GM12878 (cell line): Measurements from ENCODE around the gene HUS1B. TPM values are rescaled to one million over a fixed set of nuclear protein-coding genes. Genes with fewer than 3 reads are reported as not detected.

Source experiments
- BACH1 ChIP-seq: fragments of 450-650 bp; IDR thresholded peaks from 2 replicates; pipeline ENCODE4 v1.6.1; 2017; ENCODE audit warnings: mild to moderate bottlenecking, borderline replicate concordance
- BCL11A ChIP-seq: IDR thresholded peaks from 2 replicates; pipeline ENCODE4 v1.6.1; 2011; ENCODE audit warnings: low read depth, low read length
- BHLHE40 ChIP-seq, 2 experiments: fragments of 450-650 bp in 1 of 2; IDR thresholded peaks; 2 replicates each; pipeline ENCODE4 v1.6.1; 2011 to 2017; ENCODE audit warnings: low read depth in 2 of 2, borderline replicate concordance in 1 of 2, improper control_type of control experiment in 1 of 2, low read length in 1 of 2, mild to moderate bottlenecking in 1 of 2
- CHD2 ChIP-seq: IDR thresholded peaks from 2 replicates; pipeline ENCODE4 v1.6.1; 2011; ENCODE audit warnings: low read depth, low read length, improper control_type of control experiment, borderline replicate concordance
- GABPA ChIP-seq: IDR thresholded peaks from 2 replicates; pipeline ENCODE4 v1.6.1; 2014; ENCODE audit warnings: antibody characterized with exemption, low read depth, mild to moderate bottlenecking, inconsistent platforms
- HDGF ChIP-seq: fragments of 450-650 bp; IDR thresholded peaks from 2 replicates; pipeline ENCODE4 v1.6.1; 2016; ENCODE audit warnings: antibody characterized with exemption
- JUNB ChIP-seq: IDR thresholded peaks from 2 replicates; pipeline ENCODE4 v1.6.1; 2016; ENCODE audit warnings: antibody characterized with exemption, mild to moderate bottlenecking
- KDM1A ChIP-seq: fragments of 200-600 bp; sonication (generic); IDR thresholded peaks from 2 replicates; pipeline ENCODE4 v1.6.1; 2016; ENCODE audit warnings: borderline replicate concordance
- PAX8 ChIP-seq: fragments of 450-650 bp; IDR thresholded peaks from 2 replicates; pipeline ENCODE4 v1.6.1; 2017; ENCODE audit warnings: mild to moderate bottlenecking, moderate library complexity
- POLR2A ChIP-seq: IDR thresholded peaks from 2 replicates; pipeline ENCODE4 v1.6.1; 2011; ENCODE audit warnings: low read depth, mild to moderate bottlenecking, low read length
- POLR2AphosphoS2 ChIP-seq: IDR thresholded peaks from 2 replicates; pipeline ENCODE4 v1.6.1; 2011; ENCODE audit warnings: low read depth, mild to moderate bottlenecking, low read length, improper control_type of control experiment, moderate library complexity
- RB1 ChIP-seq: fragments of 450-650 bp; formaldehyde crosslinking; IDR thresholded peaks from 2 replicates; pipeline ENCODE4 v1.6.1; 2017; ENCODE audit warnings: mild to moderate bottlenecking, borderline replicate concordance
- RFX5 ChIP-seq: IDR thresholded peaks from 2 replicates; pipeline ENCODE4 v1.6.1; 2011; ENCODE audit warnings: low read depth, low read length, improper control_type of control experiment
- SIX5 ChIP-seq: IDR thresholded peaks from 2 replicates; pipeline ENCODE4 v1.6.1; 2011; ENCODE audit warnings: mild to moderate bottlenecking, low read depth, low read length, moderate library complexity; ENCODE audit not compliant: severe bottlenecking
- SP1 ChIP-seq: IDR thresholded peaks from one replicate; pipeline ENCODE4 v1.6.1; 2011; ENCODE audit warnings: low read depth, low read length
- SUZ12 ChIP-seq: fragments of 200-600 bp; sonication (generic); IDR thresholded peaks from one replicate; pipeline ENCODE4 v1.6.1; 2018; ENCODE audit warnings: antibody characterized with exemption, mild to moderate bottlenecking; ENCODE audit not compliant: unreplicated experiment
- TARDBP ChIP-seq: IDR thresholded peaks from 2 replicates; pipeline ENCODE4 v1.6.1; 2016; ENCODE audit warnings: borderline replicate concordance
- TCF12 ChIP-seq: IDR thresholded peaks from 2 replicates; pipeline ENCODE4 v1.6.1; 2011; ENCODE audit warnings: low read depth, mild to moderate bottlenecking, low read length
- YY1 ChIP-seq: IDR thresholded peaks from 2 replicates; pipeline ENCODE4 v1.6.1; 2011; ENCODE audit warnings: low read depth, mild to moderate bottlenecking, low read length
- polyA plus RNA-seq, 11 experiments: library from polyadenylated mRNA; depleted of rRNA in 4 of 11; unstranded in 6 of 11; stranded (reverse) in 5 of 11; fragments of >200 nt; fragmentation: Nextera tagmentation in 4 of 11; fragmentation: Illumina TruSeq in 1 of 11; extraction: Ambion mirVana in 4 of 11; extraction: Trizol in 1 of 11; gene quantifications; 1 replicate in 1 of 11; 2 replicates in 10 of 11; pipeline versions ENCODE4 v1.2.1 to v1.2.3, GENCODE V29; 2011 to 2016; ENCODE audit warnings: inconsistent platforms in 2 of 11, missing spikeins in 2 of 11, low read depth in 1 of 11
- total RNA-seq, 4 experiments: library from RNA; depleted of rRNA in 3 of 4; stranded (reverse); fragments of >200 nt in 3 of 4; fragmentation: Illumina TruSeq in 1 of 4; extraction: Trizol in 1 of 4; gene quantifications; 2 replicates each; pipeline versions ENCODE4 v1.2.1 to v1.2.3, GENCODE V29; 2013 to 2021
- TF ChIP-seq, protein P1 (sequence below), 3 experiments: IDR thresholded peaks in 2 of 3; conservative IDR thresholded peaks in 1 of 3; 2 replicates each; pipeline ENCODE4 v1.5.1; 2011; ENCODE audit warnings: low read depth in 3 of 3, low read length in 3 of 3, mild to moderate bottlenecking in 3 of 3, control low read depth in 2 of 3, moderate library complexity in 2 of 3, inconsistent platforms in 1 of 3, mixed read lengths in 1 of 3; ENCODE audit not compliant: control insufficient read depth in 2 of 3, insufficient read depth in 1 of 3; ENCODE audit errors: extremely low read depth in 1 of 3
- TF ChIP-seq, protein P2 (sequence below): IDR thresholded peaks from 2 replicates; pipeline ENCODE4 v1.6.1; 2012; ENCODE audit warnings: improper control_type of control experiment, low read depth, low read length; ENCODE audit not compliant: insufficient replicate concordance
- TF ChIP-seq, protein P3 (sequence below): fragments of 450-650 bp; IDR thresholded peaks from 2 replicates; pipeline ENCODE4 v1.6.1; 2017; ENCODE audit warnings: mild to moderate bottlenecking

Gene HUS1B
- total and polyA plus RNA-seq, 10 of the 15 experiments (the other 5 are each of a cell fraction or from before 2014, with no cell fraction given), result 0.11 to 1.3 (median 0.68) TPM; not detected in 3

- TF ChIP-seq BHLHE40 (IDR thresholded peaks at IDR 0.05; ENCODE audit: borderline replicate concordance in 1 of 2, low read depth in 2 of 2, low read length in 1 of 2) (peak; percentile 75 to 87), POLR2AphosphoS2 (peak; percentile 98), SIX5 (peak; percentile 57), GABPA (peak; percentile 85), TCF12 (peak; percentile 78), BCL11A (0 out of 2 replicates have a peak, but pooled peaks have one; percentile 20), SP1 (peak; percentile 66), TARDBP (peak; percentile 91; the same call in 1 of the 2 replicates), PAX8 (no peak), HDGF (peak; percentile 86; the same call in 1 of the 2 replicates), KDM1A (no peak), BACH1 (no peak), RB1 (peak; percentile 89), RFX5 (0 out of 2 replicates have a peak, but pooled peaks have one; percentile 23), SUZ12 (no peak), JUNB (no peak), POLR2A (peak; percentile 93), CHD2 (peak; percentile 71; the same call in 1 of the 2 replicates), YY1 (peak; percentile 94)
- TF ChIP-seq, protein P1, sequence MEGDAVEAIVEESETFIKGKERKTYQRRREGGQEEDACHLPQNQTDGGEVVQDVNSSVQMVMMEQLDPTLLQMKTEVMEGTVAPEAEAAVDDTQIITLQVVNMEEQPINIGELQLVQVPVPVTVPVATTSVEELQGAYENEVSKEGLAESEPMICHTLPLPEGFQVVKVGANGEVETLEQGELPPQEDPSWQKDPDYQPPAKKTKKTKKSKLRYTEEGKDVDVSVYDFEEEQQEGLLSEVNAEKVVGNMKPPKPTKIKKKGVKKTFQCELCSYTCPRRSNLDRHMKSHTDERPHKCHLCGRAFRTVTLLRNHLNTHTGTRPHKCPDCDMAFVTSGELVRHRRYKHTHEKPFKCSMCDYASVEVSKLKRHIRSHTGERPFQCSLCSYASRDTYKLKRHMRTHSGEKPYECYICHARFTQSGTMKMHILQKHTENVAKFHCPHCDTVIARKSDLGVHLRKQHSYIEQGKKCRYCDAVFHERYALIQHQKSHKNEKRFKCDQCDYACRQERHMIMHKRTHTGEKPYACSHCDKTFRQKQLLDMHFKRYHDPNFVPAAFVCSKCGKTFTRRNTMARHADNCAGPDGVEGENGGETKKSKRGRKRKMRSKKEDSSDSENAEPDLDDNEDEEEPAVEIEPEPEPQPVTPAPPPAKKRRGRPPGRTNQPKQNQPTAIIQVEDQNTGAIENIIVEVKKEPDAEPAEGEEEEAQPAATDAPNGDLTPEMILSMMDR (IDR thresholded peaks at IDR 0.05 in 2 of 3, conservative IDR thresholded peaks at IDR 0.05 in 1 of 3; ENCODE audit: control insufficient read depth in 2 of 3, extremely low read depth in 1 of 3, insufficient read depth in 1 of 3, low read depth in 3 of 3, low read length in 3 of 3), result no peak
- TF ChIP-seq, protein P2, sequence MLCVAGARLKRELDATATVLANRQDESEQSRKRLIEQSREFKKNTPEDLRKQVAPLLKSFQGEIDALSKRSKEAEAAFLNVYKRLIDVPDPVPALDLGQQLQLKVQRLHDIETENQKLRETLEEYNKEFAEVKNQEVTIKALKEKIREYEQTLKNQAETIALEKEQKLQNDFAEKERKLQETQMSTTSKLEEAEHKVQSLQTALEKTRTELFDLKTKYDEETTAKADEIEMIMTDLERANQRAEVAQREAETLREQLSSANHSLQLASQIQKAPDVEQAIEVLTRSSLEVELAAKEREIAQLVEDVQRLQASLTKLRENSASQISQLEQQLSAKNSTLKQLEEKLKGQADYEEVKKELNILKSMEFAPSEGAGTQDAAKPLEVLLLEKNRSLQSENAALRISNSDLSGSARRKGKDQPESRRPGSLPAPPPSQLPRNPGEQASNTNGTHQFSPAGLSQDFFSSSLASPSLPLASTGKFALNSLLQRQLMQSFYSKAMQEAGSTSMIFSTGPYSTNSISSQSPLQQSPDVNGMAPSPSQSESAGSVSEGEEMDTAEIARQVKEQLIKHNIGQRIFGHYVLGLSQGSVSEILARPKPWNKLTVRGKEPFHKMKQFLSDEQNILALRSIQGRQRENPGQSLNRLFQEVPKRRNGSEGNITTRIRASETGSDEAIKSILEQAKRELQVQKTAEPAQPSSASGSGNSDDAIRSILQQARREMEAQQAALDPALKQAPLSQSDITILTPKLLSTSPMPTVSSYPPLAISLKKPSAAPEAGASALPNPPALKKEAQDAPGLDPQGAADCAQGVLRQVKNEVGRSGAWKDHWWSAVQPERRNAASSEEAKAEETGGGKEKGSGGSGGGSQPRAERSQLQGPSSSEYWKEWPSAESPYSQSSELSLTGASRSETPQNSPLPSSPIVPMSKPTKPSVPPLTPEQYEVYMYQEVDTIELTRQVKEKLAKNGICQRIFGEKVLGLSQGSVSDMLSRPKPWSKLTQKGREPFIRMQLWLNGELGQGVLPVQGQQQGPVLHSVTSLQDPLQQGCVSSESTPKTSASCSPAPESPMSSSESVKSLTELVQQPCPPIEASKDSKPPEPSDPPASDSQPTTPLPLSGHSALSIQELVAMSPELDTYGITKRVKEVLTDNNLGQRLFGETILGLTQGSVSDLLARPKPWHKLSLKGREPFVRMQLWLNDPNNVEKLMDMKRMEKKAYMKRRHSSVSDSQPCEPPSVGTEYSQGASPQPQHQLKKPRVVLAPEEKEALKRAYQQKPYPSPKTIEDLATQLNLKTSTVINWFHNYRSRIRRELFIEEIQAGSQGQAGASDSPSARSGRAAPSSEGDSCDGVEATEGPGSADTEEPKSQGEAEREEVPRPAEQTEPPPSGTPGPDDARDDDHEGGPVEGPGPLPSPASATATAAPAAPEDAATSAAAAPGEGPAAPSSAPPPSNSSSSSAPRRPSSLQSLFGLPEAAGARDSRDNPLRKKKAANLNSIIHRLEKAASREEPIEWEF, result peak; percentile 99
- TF ChIP-seq, protein P3, sequence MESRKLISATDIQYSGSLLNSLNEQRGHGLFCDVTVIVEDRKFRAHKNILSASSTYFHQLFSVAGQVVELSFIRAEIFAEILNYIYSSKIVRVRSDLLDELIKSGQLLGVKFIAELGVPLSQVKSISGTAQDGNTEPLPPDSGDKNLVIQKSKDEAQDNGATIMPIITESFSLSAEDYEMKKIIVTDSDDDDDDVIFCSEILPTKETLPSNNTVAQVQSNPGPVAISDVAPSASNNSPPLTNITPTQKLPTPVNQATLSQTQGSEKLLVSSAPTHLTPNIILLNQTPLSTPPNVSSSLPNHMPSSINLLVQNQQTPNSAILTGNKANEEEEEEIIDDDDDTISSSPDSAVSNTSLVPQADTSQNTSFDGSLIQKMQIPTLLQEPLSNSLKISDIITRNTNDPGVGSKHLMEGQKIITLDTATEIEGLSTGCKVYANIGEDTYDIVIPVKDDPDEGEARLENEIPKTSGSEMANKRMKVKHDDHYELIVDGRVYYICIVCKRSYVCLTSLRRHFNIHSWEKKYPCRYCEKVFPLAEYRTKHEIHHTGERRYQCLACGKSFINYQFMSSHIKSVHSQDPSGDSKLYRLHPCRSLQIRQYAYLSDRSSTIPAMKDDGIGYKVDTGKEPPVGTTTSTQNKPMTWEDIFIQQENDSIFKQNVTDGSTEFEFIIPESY, result no peak
Observed at GRCh38 chr6:692858-693722, 36.2 kb upstream of the HUS1B start, which contains the start of gene EXOC2 (continued).
